WTC11 (cell line): Measurements from ENCODE around the gene TIGIT. TPM values are rescaled to one million over a fixed set of nuclear protein-coding genes. Genes with fewer than 3 reads are reported as not detected.
A peak's percentile ranks its signal among the peaks of the same experiment; 100 is the strongest.

ENCODE experiments used
- ATAC-seq: fragments of 200-7000 bp; cut with Tn5 transposase; 2 replicates; pipeline ENCODE4 v1.10.0; 2021; ENCODE audit warnings: mild to moderate bottlenecking, moderate library complexity
- CTCF ChIA-PET: fragments of 300-600 bp; sonication (Branson Sonifier 250); formaldehyde crosslinking; loops from one replicate; lab custom pipeline; 2021; ENCODE audit warnings: antibody characterized with exemption; lab: Charles Lee
- POLR2A ChIA-PET: fragments of 350-600 bp; sonication (Branson Sonifier 250); formaldehyde crosslinking; loops from one replicate; lab custom pipeline; 2021; ENCODE audit warnings: antibody characterized with exemption; lab: Charles Lee
- DNase-seq: peaks from one replicate; pipeline ENCODE4 v3.0.0; 2021; ENCODE audit warnings: low spot score
- H3K27ac Mint-ChIP-seq: 2 replicates; pipeline ENCODE4 v1.8.0; 2021; ENCODE audit warnings: mixed read lengths
- H3K27me3 Mint-ChIP-seq: 2 replicates; pipeline ENCODE4 v1.8.0; 2021; ENCODE audit warnings: low read depth, mild to moderate bottlenecking, moderate library complexity, mixed read lengths
- H3K36me3 Mint-ChIP-seq: 2 replicates; pipeline ENCODE4 v1.8.0; 2021; ENCODE audit warnings: mixed read lengths
- H3K4me1 Mint-ChIP-seq: 2 replicates; pipeline ENCODE4 v1.8.0; 2022; ENCODE audit warnings: mixed read lengths
- H3K4me3 Mint-ChIP-seq: 2 replicates; pipeline ENCODE4 v1.8.0; 2021; ENCODE audit warnings: mild to moderate bottlenecking, moderate library complexity, mixed read lengths
- H3K9me3 Mint-ChIP-seq: 2 replicates; pipeline ENCODE4 v1.8.0; 2021; ENCODE audit warnings: mixed read lengths
- CREM ChIP-seq: sonication (generic); formaldehyde crosslinking; IDR thresholded peaks from 2 replicates; pipeline ENCODE4 v1.8.1; 2022; ENCODE audit warnings: mild to moderate bottlenecking, missing genetic modification reagents, moderate library complexity
- GTF2I ChIP-seq: fragments of 250-450 bp; sonication (Bioruptor Pico); conservative IDR thresholded peaks from 2 replicates; pipeline ENCODE4 v1.4.0; 2021; ENCODE audit warnings: mild to moderate bottlenecking
- SMAD4 ChIP-seq: sonication (generic); formaldehyde crosslinking; IDR thresholded peaks from 2 replicates; pipeline ENCODE4 v1.8.0; 2022; ENCODE audit warnings: mild to moderate bottlenecking, missing genetic modification reagents
- SOX15 ChIP-seq: fragments of 250-450 bp; sonication (Bioruptor Pico); IDR thresholded peaks from 2 replicates; pipeline ENCODE4 v1.9.0; 2021; ENCODE audit warnings: mild to moderate bottlenecking
- ZBTB21 ChIP-seq: sonication (generic); formaldehyde crosslinking; IDR thresholded peaks from 2 replicates; pipeline ENCODE4 v1.8.1; 2023; ENCODE audit warnings: mild to moderate bottlenecking, missing genetic modification reagents, borderline replicate concordance
- ZNF423 ChIP-seq: fragments of 250-450 bp; sonication (Bioruptor Pico); IDR thresholded peaks from 2 replicates; pipeline ENCODE4 v2.1.2; 2022; ENCODE audit warnings: mild to moderate bottlenecking, moderate library complexity
- total RNA-seq: library from RNA; stranded (reverse); gene quantifications from 3 replicates; pipeline ENCODE4 v1.2.3, GENCODE V29; 2021
- TF ChIP-seq, protein P1 (sequence below): sonication (generic); formaldehyde crosslinking; IDR thresholded peaks from 2 replicates; pipeline ENCODE4 v1.8.0; 2022; ENCODE audit warnings: missing genetic modification reagents
- TF ChIP-seq, protein P2 (sequence below): sonication (generic); formaldehyde crosslinking; IDR thresholded peaks from 2 replicates; pipeline ENCODE4 v1.8.0; 2022; ENCODE audit warnings: mild to moderate bottlenecking, missing genetic modification reagents
- TF ChIP-seq, protein P3 (sequence below): sonication (generic); formaldehyde crosslinking; IDR thresholded peaks from 2 replicates; pipeline ENCODE4 v1.8.0; 2023; ENCODE audit warnings: missing genetic modification reagents, mild to moderate bottlenecking, borderline replicate concordance
- TF ChIP-seq, protein P4 (sequence below): sonication (generic); formaldehyde crosslinking; IDR thresholded peaks from 2 replicates; pipeline ENCODE4 v1.8.1; 2022; ENCODE audit warnings: low read depth, missing genetic modification reagents, borderline replicate concordance
- TF ChIP-seq, protein P5 (sequence below): fragments of 250-450 bp; sonication (Bioruptor Pico); conservative IDR thresholded peaks from 2 replicates; pipeline ENCODE4 v1.9.0; 2021; ENCODE audit warnings: mild to moderate bottlenecking
- TF ChIP-seq, protein P6 (sequence below): fragments of 250-450 bp; sonication (Bioruptor Pico); IDR thresholded peaks from 2 replicates; pipeline ENCODE4 v1.9.0; 2021; ENCODE audit warnings: mild to moderate bottlenecking
- TF ChIP-seq, protein P7 (sequence below): sonication (generic); formaldehyde crosslinking; IDR thresholded peaks from 2 replicates; pipeline ENCODE4 v1.8.0; 2022; ENCODE audit warnings: mild to moderate bottlenecking, missing genetic modification reagents

The TIGIT gene
- total RNA-seq, 1 experiment from 2014 or later: 0.04 TPM

DNA sequence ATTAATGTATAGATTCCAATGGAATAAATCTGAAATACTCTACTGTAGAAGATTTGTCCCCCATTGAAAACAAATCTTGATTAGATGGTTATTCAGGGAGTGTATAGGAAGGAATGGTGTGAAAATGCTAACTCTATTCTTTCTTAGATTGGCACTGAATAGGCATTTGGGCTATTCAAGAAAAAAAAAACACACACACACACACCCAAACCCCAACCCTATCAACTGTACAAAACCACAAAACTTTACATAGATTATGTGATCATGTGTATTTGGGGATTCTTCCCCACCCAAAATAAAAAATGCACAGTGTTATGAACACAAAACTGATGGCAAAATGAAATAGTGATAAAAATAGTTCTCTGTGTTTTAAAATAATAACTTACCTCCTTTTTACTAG, 61.8 kb downstream of the TIGIT start (continued):
- TF ChIP-seq, protein P1, sequence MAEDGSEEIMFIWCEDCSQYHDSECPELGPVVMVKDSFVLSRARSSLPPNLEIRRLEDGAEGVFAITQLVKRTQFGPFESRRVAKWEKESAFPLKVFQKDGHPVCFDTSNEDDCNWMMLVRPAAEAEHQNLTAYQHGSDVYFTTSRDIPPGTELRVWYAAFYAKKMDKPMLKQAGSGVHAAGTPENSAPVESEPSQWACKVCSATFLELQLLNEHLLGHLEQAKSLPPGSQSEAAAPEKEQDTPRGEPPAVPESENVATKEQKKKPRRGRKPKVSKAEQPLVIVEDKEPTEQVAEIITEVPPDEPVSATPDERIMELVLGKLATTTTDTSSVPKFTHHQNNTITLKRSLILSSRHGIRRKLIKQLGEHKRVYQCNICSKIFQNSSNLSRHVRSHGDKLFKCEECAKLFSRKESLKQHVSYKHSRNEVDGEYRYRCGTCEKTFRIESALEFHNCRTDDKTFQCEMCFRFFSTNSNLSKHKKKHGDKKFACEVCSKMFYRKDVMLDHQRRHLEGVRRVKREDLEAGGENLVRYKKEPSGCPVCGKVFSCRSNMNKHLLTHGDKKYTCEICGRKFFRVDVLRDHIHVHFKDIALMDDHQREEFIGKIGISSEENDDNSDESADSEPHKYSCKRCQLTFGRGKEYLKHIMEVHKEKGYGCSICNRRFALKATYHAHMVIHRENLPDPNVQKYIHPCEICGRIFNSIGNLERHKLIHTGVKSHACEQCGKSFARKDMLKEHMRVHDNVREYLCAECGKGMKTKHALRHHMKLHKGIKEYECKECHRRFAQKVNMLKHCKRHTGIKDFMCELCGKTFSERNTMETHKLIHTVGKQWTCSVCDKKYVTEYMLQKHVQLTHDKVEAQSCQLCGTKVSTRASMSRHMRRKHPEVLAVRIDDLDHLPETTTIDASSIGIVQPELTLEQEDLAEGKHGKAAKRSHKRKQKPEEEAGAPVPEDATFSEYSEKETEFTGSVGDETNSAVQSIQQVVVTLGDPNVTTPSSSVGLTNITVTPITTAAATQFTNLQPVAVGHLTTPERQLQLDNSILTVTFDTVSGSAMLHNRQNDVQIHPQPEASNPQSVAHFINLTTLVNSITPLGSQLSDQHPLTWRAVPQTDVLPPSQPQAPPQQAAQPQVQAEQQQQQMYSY: no peak
- TF ChIP-seq, protein P2, sequence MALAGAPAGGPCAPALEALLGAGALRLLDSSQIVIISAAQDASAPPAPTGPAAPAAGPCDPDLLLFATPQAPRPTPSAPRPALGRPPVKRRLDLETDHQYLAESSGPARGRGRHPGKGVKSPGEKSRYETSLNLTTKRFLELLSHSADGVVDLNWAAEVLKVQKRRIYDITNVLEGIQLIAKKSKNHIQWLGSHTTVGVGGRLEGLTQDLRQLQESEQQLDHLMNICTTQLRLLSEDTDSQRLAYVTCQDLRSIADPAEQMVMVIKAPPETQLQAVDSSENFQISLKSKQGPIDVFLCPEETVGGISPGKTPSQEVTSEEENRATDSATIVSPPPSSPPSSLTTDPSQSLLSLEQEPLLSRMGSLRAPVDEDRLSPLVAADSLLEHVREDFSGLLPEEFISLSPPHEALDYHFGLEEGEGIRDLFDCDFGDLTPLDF (CRISPR knock-in tag): no peak
- no peak for TF ChIP-seq ZBTB21 (CRISPR knock-in tag)
- TF ChIP-seq, protein P3, sequence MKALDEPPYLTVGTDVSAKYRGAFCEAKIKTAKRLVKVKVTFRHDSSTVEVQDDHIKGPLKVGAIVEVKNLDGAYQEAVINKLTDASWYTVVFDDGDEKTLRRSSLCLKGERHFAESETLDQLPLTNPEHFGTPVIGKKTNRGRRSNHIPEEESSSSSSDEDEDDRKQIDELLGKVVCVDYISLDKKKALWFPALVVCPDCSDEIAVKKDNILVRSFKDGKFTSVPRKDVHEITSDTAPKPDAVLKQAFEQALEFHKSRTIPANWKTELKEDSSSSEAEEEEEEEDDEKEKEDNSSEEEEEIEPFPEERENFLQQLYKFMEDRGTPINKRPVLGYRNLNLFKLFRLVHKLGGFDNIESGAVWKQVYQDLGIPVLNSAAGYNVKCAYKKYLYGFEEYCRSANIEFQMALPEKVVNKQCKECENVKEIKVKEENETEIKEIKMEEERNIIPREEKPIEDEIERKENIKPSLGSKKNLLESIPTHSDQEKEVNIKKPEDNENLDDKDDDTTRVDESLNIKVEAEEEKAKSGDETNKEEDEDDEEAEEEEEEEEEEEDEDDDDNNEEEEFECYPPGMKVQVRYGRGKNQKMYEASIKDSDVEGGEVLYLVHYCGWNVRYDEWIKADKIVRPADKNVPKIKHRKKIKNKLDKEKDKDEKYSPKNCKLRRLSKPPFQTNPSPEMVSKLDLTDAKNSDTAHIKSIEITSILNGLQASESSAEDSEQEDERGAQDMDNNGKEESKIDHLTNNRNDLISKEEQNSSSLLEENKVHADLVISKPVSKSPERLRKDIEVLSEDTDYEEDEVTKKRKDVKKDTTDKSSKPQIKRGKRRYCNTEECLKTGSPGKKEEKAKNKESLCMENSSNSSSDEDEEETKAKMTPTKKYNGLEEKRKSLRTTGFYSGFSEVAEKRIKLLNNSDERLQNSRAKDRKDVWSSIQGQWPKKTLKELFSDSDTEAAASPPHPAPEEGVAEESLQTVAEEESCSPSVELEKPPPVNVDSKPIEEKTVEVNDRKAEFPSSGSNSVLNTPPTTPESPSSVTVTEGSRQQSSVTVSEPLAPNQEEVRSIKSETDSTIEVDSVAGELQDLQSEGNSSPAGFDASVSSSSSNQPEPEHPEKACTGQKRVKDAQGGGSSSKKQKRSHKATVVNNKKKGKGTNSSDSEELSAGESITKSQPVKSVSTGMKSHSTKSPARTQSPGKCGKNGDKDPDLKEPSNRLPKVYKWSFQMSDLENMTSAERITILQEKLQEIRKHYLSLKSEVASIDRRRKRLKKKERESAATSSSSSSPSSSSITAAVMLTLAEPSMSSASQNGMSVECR (CRISPR knock-in tag): no peak
- TF ChIP-seq GTF2I (CRISPR knock-in tag): no peak
- TF ChIP-seq, protein P4, sequence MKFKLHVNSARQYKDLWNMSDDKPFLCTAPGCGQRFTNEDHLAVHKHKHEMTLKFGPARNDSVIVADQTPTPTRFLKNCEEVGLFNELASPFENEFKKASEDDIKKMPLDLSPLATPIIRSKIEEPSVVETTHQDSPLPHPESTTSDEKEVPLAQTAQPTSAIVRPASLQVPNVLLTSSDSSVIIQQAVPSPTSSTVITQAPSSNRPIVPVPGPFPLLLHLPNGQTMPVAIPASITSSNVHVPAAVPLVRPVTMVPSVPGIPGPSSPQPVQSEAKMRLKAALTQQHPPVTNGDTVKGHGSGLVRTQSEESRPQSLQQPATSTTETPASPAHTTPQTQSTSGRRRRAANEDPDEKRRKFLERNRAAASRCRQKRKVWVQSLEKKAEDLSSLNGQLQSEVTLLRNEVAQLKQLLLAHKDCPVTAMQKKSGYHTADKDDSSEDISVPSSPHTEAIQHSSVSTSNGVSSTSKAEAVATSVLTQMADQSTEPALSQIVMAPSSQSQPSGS: no peak
- TF ChIP-seq CREM (CRISPR knock-in tag): no peak
- TF ChIP-seq SMAD4 (CRISPR knock-in tag): no peak
- TF ChIP-seq, protein P5, sequence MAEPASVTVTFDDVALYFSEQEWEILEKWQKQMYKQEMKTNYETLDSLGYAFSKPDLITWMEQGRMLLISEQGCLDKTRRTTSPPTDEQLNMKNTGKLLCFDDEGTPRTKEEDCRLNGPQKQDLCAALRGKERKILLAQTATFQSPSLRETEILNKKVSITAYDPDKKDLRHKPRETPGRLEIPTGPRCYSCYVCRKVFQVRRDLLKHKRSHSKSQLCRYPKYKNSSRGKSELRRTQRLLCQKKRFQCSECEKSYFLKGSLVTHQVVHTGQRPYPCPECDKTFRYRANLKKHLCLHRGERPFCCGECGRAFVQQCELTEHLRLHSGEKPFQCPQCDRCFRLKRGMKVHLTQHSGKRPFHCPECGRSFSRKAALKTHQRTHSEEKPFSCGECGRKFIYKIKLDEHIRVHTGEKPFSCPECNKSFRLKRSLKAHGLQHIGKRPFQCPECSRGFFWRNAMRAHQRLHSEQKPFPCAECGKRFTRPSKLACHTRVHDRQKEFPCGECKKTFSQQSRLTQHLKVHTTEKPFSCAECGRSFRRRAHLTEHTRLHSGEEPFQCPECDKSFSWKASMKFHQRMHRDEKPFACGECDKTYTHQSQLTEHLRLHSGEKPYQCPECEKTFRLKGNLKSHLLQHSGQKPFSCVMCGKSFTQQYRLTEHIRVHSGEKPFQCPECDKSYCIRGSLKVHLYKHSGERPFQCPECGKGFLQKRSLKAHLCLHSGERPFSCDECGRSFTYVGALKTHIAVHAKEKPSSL: no peak
- TF ChIP-seq, all 79 proteins: peak for 0

DNA sequence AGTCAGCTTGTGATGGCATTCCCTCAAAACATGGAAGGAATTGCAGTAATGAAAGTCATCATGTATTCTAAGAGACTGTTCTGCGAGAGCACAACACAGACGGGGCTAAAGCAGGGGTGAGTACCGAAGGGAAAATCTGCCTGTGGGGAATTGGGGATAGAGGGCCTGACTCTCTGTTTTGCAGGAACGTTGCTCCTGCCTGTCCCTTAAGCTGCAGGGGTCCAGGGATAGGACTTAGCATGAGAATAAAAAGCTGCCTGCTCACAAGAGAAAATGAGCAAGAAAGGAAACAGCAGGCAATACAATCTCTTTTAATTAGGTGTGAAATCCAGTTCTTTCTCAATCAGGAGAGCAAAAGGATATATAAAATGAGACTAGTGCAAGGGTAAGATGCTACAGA, 62.2 kb downstream of the TIGIT start:
- no peaks in the 10 kb centered on the region for H3K9me3 Mint-ChIP-seq
- ChIA-PET POLR2A (no interaction called here), CTCF (interaction anchor here (0.7 to 2.2 kb wide), 8 partner anchors 15 to 201 kb away, joined by 3 to 12 read pairs (median 4); no protein-coding TSS in a partner anchor)
- H3K4me1 Mint-ChIP-seq: peaks cover 5% of the 10 kb centered on the region
- H3K27me3 Mint-ChIP-seq: no peaks in the 10 kb centered on the region
- H3K36me3 Mint-ChIP-seq: no peaks in the 10 kb centered on the region
- peak; percentile 94 for ATAC-seq
- peak; percentile 57 for DNase-seq
- no peak overlapping the region for H3K27ac Mint-ChIP-seq
- H3K4me3 Mint-ChIP-seq: no peak overlapping the region
- TF ChIP-seq ZNF423 (CRISPR knock-in tag) (0 out of 2 replicates have a peak, but pooled peaks have one; percentile 18), SOX15 (CRISPR knock-in tag) (no peak)
- TF ChIP-seq, protein P6, sequence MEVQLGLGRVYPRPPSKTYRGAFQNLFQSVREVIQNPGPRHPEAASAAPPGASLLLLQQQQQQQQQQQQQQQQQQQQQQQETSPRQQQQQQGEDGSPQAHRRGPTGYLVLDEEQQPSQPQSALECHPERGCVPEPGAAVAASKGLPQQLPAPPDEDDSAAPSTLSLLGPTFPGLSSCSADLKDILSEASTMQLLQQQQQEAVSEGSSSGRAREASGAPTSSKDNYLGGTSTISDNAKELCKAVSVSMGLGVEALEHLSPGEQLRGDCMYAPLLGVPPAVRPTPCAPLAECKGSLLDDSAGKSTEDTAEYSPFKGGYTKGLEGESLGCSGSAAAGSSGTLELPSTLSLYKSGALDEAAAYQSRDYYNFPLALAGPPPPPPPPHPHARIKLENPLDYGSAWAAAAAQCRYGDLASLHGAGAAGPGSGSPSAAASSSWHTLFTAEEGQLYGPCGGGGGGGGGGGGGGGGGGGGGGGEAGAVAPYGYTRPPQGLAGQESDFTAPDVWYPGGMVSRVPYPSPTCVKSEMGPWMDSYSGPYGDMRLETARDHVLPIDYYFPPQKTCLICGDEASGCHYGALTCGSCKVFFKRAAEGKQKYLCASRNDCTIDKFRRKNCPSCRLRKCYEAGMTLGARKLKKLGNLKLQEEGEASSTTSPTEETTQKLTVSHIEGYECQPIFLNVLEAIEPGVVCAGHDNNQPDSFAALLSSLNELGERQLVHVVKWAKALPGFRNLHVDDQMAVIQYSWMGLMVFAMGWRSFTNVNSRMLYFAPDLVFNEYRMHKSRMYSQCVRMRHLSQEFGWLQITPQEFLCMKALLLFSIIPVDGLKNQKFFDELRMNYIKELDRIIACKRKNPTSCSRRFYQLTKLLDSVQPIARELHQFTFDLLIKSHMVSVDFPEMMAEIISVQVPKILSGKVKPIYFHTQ (CRISPR knock-in tag): no peak
- TF ChIP-seq, protein P7, sequence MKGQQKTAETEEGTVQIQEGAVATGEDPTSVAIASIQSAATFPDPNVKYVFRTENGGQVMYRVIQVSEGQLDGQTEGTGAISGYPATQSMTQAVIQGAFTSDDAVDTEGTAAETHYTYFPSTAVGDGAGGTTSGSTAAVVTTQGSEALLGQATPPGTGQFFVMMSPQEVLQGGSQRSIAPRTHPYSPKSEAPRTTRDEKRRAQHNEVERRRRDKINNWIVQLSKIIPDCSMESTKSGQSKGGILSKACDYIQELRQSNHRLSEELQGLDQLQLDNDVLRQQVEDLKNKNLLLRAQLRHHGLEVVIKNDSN (CRISPR knock-in tag): no peak
- TF ChIP-seq, protein P3 (CRISPR knock-in tag): no peak
